HCT116 (cell line): ENCODE data around the gene NEURL1B.
"Not testable (repeated sequence)": the region's sequence is repeated elsewhere in the genome, so short reads cannot be mapped to it uniquely, and the experiment has no call there.

Source experiments
- CTCF ChIP-seq, 3 experiments: fragments of 200-600 bp in 1 of 3; sonication (generic) in 1 of 3; IDR thresholded peaks in 2 of 3; conservative IDR thresholded peaks in 1 of 3; 2 replicates each; pipeline ENCODE4 v1.5.1; 2012 to 2017; ENCODE audit warnings: low read depth in 2 of 3, low read length in 2 of 3, antibody characterized with exemption in 1 of 3, borderline replicate concordance in 1 of 3, control low read depth in 1 of 3, mild to moderate bottlenecking in 1 of 3, mixed read lengths in 1 of 3, mixed run types in 1 of 3, moderate library complexity in 1 of 3; ENCODE audit not compliant: insufficient read depth in 1 of 3
- RAD21 ChIP-seq: IDR thresholded peaks from 2 replicates; pipeline ENCODE4 v1.6.1; 2012; ENCODE audit warnings: low read depth, mild to moderate bottlenecking
- YY1 ChIP-seq: IDR thresholded peaks from 2 replicates; pipeline ENCODE4 v1.6.1; 2011; ENCODE audit warnings: low read length, low read depth, moderate library complexity, mild to moderate bottlenecking; ENCODE audit not compliant: insufficient replicate concordance; ENCODE audit errors: extremely low read depth
- ZNF274 ChIP-seq: fragments of 200-500 bp; sonication (Bioruptor generic); IDR thresholded peaks from 2 replicates; pipeline ENCODE4 v1.6.1; 2014; ENCODE audit warnings: mild to moderate bottlenecking, low read depth, low read length, inconsistent platforms

GRCh38 chr5:172601576-172601975 lies 39.5 kb upstream of the NEURL1B start:
- not testable (repeated sequence) for TF ChIP-seq ZNF274; RAD21; CTCF (IDR thresholded peaks at IDR 0.05 in 2 of 3, conservative IDR thresholded peaks at IDR 0.05 in 1 of 3; ENCODE audit: borderline replicate concordance in 1 of 3, insufficient read depth in 1 of 3, low read depth in 2 of 3, low read length in 2 of 3); YY1
